Thoracic aorta (tissue), 2 donors: ENCODE results near the gene MBD3L4. TPM values are rescaled to one million over a fixed set of nuclear protein-coding genes. Genes with fewer than 3 reads are reported as not detected.
"Not testable (repeated sequence)": the region's sequence is repeated elsewhere in the genome, so short reads cannot be mapped to it uniquely, and the experiment has no call there.

ENCODE experiments used
- ATAC-seq: fragments of 150-250 bp; one replicate; pipeline ENCODE4 v1.8.0; 2017; ENCODE audit warnings: low read depth; ENCODE audit not compliant: insufficient number of reproducible peaks, low FRiP score
- DNase-seq: peaks from one replicate; pipeline ENCODE4 v3.0.0-alpha.2; 2020; ENCODE audit warnings: low spot score
- H3K27ac ChIP-seq, 2 donors: fragments of 200-600 bp; sonication (generic); 1 replicate in 1 of 2; 2 replicates in 1 of 2; pipeline ENCODE4 v1.5.1; 2016; ENCODE audit warnings: mild to moderate bottlenecking in 2 of 2, moderate library complexity in 2 of 2
- H3K27me3 ChIP-seq: fragments of 200-600 bp; sonication (generic); replicated peaks from 2 replicates; pipeline ENCODE4 v1.6.0; 2016; ENCODE audit warnings: mild to moderate bottlenecking; ENCODE audit not compliant: insufficient read depth
- H3K36me3 ChIP-seq: fragments of 200-600 bp; sonication (generic); one replicate; pipeline ENCODE4 v1.5.1; 2016
- H3K4me1 ChIP-seq, 2 donors: fragments of 200-600 bp; sonication (generic); 1 replicate in 1 of 2; 2 replicates in 1 of 2; pipeline versions ENCODE4 v1.5.1 to v1.6.0; 2016; ENCODE audit warnings: low read depth in 2 of 2, mild to moderate bottlenecking in 1 of 2; ENCODE audit not compliant: control insufficient read depth in 1 of 2
- H3K4me3 ChIP-seq: fragments of 200-600 bp; sonication (generic); 2 replicates; pipeline ENCODE4 v1.5.1; 2016; ENCODE audit warnings: mild to moderate bottlenecking
- H3K9me3 ChIP-seq: fragments of 200-600 bp; sonication (generic); 2 replicates; pipeline ENCODE4 v1.5.1; 2016
- CTCF ChIP-seq: fragments of 200-600 bp; sonication (generic); IDR thresholded peaks from one replicate; pipeline ENCODE4 v1.5.1; 2019; ENCODE audit warnings: antibody characterized with exemption
- total RNA-seq, 2 donors: library from RNA; depleted of rRNA; stranded (reverse); fragments of >200 nt; gene quantifications; one replicate each; pipeline versions ENCODE4 v1.1.0 to v1.2.3, GENCODE V29; 2016

The MBD3L4 gene
- total RNA-seq, 2 donors from 2014 or later = not detected

DNA sequence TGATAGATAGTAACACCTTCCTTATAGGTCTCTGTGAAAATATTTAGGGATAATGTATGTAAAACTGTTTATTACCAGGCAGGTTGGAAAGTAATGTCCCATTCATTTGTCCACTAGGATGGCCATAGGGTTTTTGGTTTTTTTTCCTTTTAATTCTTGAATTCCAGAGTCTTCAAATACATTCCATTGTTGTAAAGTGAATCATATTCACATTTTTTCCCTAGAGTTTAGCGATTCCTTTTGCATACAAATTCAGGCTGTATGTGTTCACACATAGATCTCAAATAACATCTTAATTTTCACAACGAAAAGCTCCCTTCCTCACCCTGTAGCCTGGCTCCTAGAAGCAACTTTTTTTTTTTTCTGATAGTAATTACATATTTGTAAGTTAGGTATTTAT is 27.7 kb upstream of the MBD3L4 start:
- H3K27me3 ChIP-seq = no peaks in the 10 kb centered on the region
- H3K36me3 ChIP-seq = peaks cover 11% of the 10 kb centered on the region
- DNase-seq (no peak), ATAC-seq (no peak)
- peaks cover 4 to 11% of the 10 kb centered on the region in 2 donors for H3K4me1 ChIP-seq
- TF ChIP-seq CTCF = no peak
- no peak overlapping the region for H3K27ac ChIP-seq
- no peaks in the 10 kb centered on the region for H3K9me3 ChIP-seq
- no peak overlapping the region for H3K4me3 ChIP-seq

- H3K4me1 ChIP-seq = peaks cover 4 to 11% of the 10 kb centered on the region in 2 donors
- H3K9me3 ChIP-seq, H3K27me3 ChIP-seq, DNase-seq, ATAC-seq, H3K27ac ChIP-seq, H3K4me3 ChIP-seq, H3K36me3 ChIP-seq: not testable (repeated sequence)
Measured at GRCh38 chr19:7067122-7067521, 27.1 kb upstream of the MBD3L4 start.

GRCh38 chr19:7063764-7064418 is 23.9 kb upstream of the MBD3L4 start:
- DNase-seq = no peak
- ATAC-seq = no peak
- Histone ChIP-seq H3K27ac (no peak overlapping the region), H3K4me3 (no peak overlapping the region), H3K36me3 (no peaks in the 10 kb centered on the region), H3K27me3 (no peaks in the 10 kb centered on the region), H3K9me3 (no peaks in the 10 kb centered on the region), H3K4me1 (no peaks in the 10 kb centered on the region)
- TF ChIP-seq CTCF = no peak

- ATAC-seq (no peak), DNase-seq (no peak)
- no peak for TF ChIP-seq CTCF
- Histone ChIP-seq H3K4me3 (no peak overlapping the region), H3K27ac (no peak overlapping the region), H3K9me3 (no peaks in the 10 kb centered on the region), H3K4me1 (no peaks in the 10 kb centered on the region), H3K27me3 (no peaks in the 10 kb centered on the region), H3K36me3 (no peaks in the 10 kb centered on the region)
Measured at GRCh38 chr19:7063339-7063738, 23.4 kb upstream of the MBD3L4 start.

GRCh38 chr19:7059977-7060376 is 20.0 kb upstream of the MBD3L4 start:
- DNase-seq, ATAC-seq, H3K27ac ChIP-seq, H3K36me3 ChIP-seq, H3K4me1 ChIP-seq, H3K27me3 ChIP-seq, H3K4me3 ChIP-seq, H3K9me3 ChIP-seq: not testable (repeated sequence)

- H3K9me3 ChIP-seq, H3K36me3 ChIP-seq, DNase-seq, H3K27me3 ChIP-seq, H3K27ac ChIP-seq, ATAC-seq, H3K4me3 ChIP-seq, H3K4me1 ChIP-seq: not testable (repeated sequence)
Measured at GRCh38 chr19:7058576-7058975, 18.6 kb upstream of the MBD3L4 start, which contains the start of gene MBD3L3. MBD3L3 (minus strand) TSS chr19:7058676; CDS start chr19:7058605, 71 bp downstream.

GRCh38 chr19:7056371-7056770 is 16.4 kb upstream of the MBD3L4 start:
- H3K9me3 ChIP-seq, ATAC-seq, H3K36me3 ChIP-seq, H3K4me1 ChIP-seq, H3K27ac ChIP-seq, DNase-seq, H3K27me3 ChIP-seq, H3K4me3 ChIP-seq: not testable (repeated sequence)

GRCh38 chr19:7055679-7056078 is 15.7 kb upstream of the MBD3L4 start:
- H3K9me3 ChIP-seq, H3K36me3 ChIP-seq, H3K27ac ChIP-seq, H3K4me1 ChIP-seq, ATAC-seq, H3K4me3 ChIP-seq, H3K27me3 ChIP-seq, DNase-seq: not testable (repeated sequence)

DNA sequence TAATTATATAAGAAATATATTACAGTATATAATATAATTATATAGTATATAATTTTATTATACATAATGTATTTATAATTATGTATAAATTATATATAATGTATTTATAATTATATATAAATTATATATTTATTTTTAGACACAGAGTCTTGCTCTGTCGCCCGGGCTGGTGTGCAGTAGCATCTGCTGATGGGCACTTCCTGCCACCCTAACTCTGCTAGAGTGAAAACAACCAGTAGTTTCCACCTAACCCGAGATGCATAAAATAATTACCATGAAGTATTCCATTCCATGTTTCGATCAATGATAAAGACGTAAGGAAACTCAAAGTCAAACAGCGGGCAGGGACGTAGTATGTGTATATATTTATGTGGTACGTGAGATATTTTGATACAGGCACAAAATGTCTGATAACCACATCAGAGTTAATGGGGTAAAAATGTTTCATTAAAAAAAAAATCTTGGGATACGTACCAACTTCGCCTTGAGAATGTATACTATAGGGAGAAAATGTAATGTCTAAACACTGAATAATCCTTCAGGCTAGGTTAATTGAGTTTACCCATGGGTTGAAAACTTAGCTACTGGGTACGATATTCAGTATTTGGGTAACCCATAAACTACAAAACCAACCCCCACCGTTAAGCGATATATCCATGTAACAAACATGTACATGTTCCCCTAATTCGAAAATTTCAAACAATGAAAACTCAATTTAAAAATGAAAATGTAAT is 14.8 kb upstream of the MBD3L4 start:
- not testable (repeated sequence) for H3K27me3 ChIP-seq, H3K36me3 ChIP-seq, H3K27ac ChIP-seq, H3K9me3 ChIP-seq, H3K4me1 ChIP-seq, H3K4me3 ChIP-seq, DNase-seq, ATAC-seq

GRCh38 chr19:7052896-7053295 is 12.9 kb upstream of the MBD3L4 start:
- H3K9me3 ChIP-seq, H3K4me1 ChIP-seq, H3K27me3 ChIP-seq, H3K36me3 ChIP-seq, ATAC-seq, H3K4me3 ChIP-seq, H3K27ac ChIP-seq, DNase-seq: not testable (repeated sequence)
